Panc1 (cell line): ENCODE results near the gene KIRREL3.

Experiments
- CTCF ChIP-seq: fragments of 450-650 bp; IDR thresholded peaks from 2 replicates; pipeline ENCODE4 v1.5.1; 2017; ENCODE audit warnings: mild to moderate bottlenecking
- POLR2AphosphoS5 ChIP-seq: IDR thresholded peaks from 2 replicates; pipeline ENCODE4 v1.6.1; 2012; ENCODE audit warnings: mild to moderate bottlenecking, low read depth, low read length, moderate library complexity

- TF ChIP-seq POLR2AphosphoS5 (no peak), CTCF (no peak)
Observed at GRCh38 chr11:126456783-126457542, 543.6 kb downstream of the KIRREL3 start.
